HG02763 (cell line): ENCODE results near the gene TSSK2.

Source experiments
- ATAC-seq: cut with Tn5 transposase; IDR thresholded peaks from one replicate; pipeline ENCODE4 v1.9.1; 2021; ENCODE audit warnings: mild to moderate bottlenecking, moderate library complexity; ENCODE audit not compliant: unreplicated experiment

The TSSK2 gene

GRCh38 chr22:19167106-19167869 lies 36.2 kb downstream of the TSSK2 start:
- no peak for ATAC-seq

- ATAC-seq = no peak
These were observed 37.2 kb downstream of the TSSK2 start for GRCh38 chr22:19168088-19168890.

GRCh38 chr22:19169002-19169946 lies 38.2 kb downstream of the TSSK2 start:
- no peak for ATAC-seq

GRCh38 chr22:19169947-19170318 lies 38.8 kb downstream of the TSSK2 start:
- no peak for ATAC-seq

GRCh38 chr22:19172213-19173046 lies 41.3 kb downstream of the TSSK2 start:
- no peak for ATAC-seq

GRCh38 chr22:19173047-19174035 lies 42.2 kb downstream of the TSSK2 start:
- no peak for ATAC-seq

- no peak for ATAC-seq
These were observed 43.3 kb downstream of the TSSK2 start for GRCh38 chr22:19174106-19175025.

- no peak for ATAC-seq
These were observed 44.0 kb downstream of the TSSK2 start for GRCh38 chr22:19175026-19175601.

GRCh38 chr22:19175602-19176174 lies 44.6 kb downstream of the TSSK2 start:
- no peak for ATAC-seq

- ATAC-seq = no peak
These were observed 45.1 kb downstream of the TSSK2 start for GRCh38 chr22:19176175-19176643.

GRCh38 chr22:19176732-19177131 lies 45.6 kb downstream of the TSSK2 start:
- no peak for ATAC-seq

- ATAC-seq = no peak
These were observed 46.3 kb downstream of the TSSK2 start for GRCh38 chr22:19177164-19178064.

- ATAC-seq = peak; percentile 33
These were observed 47.1 kb downstream of the TSSK2 start for GRCh38 chr22:19178065-19178656.

- peak; percentile 66 for ATAC-seq
These were observed 47.8 kb downstream of the TSSK2 start, which contains the start of gene SLC25A1 for GRCh38 chr22:19178657-19179496. Gene SLC25A1, minus strand, starts transcription at chr22:19178736. Its CDS starts 63 bp downstream, at chr22:19178673.
